Mucosa of gallbladder (tissue), 1 donor: ENCODE results near the gene CAPN10. TPM values are rescaled to one million over a fixed set of nuclear protein-coding genes. Genes with fewer than 3 reads are reported as not detected.
"Not testable (repeated sequence)": the region's sequence is repeated elsewhere in the genome, so short reads cannot be mapped to it uniquely, and the experiment has no call there.

Source experiments
- DNase-seq: peaks from one replicate; pipeline ENCODE4 v3.0.0-alpha.2; 2020; ENCODE audit warnings: low spot score
- total RNA-seq: library from RNA; stranded (reverse); gene quantifications from one replicate; pipeline ENCODE4 v1.2.1, GENCODE V29; 2021
- donor health status: DM: no; HTN: no; CAD: no.

CAPN10 gene
- total RNA-seq, 1 donor from 2014 or later, result 56.1 TPM

DNA sequence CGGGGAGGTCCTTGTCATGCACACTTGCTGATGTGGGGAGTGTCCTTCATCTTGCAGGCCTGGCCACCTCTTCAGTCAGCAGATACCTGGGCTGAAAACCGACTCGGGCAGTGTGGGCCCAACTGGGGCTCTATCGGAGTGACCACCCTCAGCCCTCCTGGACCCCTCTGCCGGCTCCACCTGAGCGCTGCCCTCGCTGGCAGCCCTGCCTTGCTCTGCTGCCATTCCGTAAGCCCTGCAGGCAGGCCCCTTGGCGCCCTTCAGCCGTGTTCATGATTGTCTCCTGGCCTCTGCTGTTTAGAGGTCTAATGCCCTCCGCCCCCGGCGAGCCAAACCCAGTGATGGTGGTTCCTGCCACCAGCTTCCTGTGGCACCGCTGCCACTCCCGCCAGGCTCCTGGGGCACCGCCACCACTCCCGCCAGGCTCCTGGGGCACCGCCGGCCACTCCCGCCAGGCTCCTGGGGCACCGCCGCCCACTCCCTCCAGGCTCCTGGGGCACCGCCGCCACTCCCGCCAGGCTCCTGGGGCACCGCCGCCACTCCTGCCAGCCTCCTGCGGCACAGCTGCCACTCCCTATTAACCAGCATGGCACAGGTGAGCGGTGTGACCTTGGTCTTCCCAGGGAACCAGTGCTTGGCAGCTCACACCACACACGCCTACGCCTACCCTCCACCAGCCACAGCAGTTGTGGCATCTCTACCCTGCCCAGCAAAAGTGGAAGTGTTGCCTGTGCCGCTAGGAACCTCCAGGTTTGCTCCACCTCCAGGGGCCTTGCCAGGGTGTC is 15.9 kb downstream of the CAPN10 start:
- DNase-seq, result no peak

DNA sequence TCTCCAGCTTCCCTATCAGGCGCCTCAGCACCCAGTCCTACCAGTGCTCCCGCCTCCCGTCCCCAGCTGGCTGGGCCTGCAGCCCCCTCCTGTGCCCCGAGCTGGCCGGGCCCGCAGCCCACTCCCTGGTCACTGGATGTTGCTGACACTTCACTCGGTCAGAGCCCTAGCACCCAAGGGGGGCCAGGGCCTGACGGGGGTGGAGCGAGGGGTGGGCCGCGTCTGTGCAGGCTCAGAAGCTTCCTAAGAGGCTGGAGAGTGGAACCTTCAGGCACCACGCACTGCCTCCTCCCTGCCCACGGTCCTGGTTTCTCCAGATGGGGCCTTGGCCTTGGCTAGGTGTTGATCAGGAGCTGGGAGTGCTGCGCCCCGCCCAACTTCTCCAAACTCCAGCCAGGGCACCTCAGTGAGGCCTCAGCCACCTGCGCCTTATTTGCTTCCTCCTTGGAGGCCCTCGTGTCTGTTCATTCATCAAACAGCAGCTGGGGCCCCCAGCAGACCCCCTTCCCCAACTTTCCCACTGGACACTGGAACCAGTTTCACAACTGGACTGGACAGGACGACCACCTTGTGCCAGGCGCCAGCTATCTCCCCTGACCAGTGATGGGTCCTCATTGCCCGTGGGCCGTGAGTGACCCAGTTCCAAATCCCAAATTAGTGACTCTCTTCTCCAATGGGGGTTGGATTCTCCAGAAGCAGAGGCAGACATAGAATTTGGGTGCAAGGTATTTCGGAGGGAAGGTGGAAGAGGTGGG is 16.7 kb downstream of the CAPN10 start:
- DNase-seq, result no peak

DNA sequence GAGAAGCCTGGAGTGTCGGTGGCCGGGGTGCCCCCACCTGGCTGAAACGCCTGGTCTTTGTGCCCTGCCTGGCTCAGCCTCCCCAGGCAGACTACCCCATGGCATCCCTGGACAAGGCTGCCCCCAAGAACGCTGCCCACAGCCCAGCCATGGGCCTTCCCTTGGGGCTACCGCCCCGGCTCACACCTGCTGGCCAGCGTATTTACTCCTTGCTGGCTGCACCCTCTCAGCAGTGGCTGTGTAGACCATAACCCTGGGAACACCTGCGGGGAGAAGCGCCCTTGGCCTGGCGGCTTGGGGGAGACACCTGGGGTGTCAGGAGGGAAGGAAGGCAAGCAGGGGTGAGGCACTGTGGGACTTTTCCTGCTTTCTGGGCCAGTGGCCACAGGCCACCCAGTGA is 17.3 kb downstream of the CAPN10 start:
- DNase-seq, result no peak

DNA sequence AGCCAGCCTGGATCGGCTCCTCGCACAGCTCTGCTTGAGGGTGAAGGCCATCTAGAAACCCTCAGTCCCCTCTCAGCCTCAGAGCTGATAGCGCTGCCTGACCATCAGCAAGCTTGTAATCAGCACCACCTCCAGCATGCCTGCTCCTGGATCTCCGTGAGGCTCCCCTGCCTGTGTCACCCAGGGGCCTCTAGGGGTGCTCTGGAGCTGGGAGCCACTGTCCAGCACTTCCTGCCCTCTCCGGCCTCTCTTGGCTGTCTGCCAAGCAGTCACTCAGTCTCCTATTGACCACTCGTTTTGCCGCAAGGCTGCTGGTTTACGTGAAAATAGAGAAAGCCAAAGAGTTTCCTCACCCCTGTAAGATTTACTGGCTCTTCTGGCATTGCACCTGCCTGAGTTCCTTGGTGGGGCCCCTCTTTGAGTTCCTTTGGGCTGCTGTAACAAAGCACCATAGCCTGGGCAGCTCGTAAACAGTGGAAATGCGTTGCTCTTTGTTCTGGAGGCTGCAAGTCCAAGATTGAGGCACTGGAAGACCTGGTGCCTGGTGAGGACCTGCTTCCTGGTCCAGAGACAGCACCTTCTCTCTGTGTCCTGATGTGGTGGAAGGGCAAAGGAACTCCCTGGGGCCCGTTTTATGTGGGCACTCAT is 17.9 kb downstream of the CAPN10 start:
- DNase-seq, result peak; percentile 85

DNA sequence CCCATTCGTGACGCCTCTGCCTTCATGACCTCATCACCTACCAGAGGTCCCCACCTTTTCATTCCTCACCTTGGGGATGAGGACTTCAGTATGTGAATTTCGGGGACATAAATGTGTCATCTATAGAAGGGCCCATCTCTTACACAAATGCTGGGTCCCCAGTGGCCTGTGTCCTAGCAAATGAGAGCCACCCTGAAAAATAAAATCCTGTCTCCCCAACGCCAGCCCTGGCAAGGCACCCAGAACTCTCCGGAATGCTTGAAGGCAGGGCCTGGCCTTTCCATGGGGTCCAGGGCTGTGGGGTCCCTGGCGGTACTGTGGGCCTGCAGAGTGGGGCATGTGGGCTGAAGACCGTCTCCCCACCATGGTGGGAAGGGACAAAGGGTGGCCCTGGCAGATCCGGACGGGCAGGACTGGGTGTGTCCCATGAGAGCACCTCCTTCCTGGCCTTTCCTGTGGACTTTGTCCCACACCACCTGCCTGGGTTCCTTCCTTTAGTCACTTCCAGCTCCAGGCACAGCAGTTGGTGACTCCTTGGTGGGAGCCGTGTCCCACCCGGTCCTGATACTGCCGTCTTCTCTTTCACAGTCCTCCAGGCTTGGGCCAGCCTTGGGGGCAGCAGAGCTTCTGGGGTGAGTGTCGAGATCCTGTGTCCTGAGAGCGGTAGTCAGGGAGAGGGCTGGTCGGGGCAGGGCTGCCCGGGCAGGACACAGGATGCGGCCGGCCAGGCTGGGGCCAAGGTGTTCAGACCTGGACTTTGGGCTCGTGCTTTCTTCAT is 18.6 kb downstream of the CAPN10 start:
- DNase-seq, result peak; percentile 74

DNA sequence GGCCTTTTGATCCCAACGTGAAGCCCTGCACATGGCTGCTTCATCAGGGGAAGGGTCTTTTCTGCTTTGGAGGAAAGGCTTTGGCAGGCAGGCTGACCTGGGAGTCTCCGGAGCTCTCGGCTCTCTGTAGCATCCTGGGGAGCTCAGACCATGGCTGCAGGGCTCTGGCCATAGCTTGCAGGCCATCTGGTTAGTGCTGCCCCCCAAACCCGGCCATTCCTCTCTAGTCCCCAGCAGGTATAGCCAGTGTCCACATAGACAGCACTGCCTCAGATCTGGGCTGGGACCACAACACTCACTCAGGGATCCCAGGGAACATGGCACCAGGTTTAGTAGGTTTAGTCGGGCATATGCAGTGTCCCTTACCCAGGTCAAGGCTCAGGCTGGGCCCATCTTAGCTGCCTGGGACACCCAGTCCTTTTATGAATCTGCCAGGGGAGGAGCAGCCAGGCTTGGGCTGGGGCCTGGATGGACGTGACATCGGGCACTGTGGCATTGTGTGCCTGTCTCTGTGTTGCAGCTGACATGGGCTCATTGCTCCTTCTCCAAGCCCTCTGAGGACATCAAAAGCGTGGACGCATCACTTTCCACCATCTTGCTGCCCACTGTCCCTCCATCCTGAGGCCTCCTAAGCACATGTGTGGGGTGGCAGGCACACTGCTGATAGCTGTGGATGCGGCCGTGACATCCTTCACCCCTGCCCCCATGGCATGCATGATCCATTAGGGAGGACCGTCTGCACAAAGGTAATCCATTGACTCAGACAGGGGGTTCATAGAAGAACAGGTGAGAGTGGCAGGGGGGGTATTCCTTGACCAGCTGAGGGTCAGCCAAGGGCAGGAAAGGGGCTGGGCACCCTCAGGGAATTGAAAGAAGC is 19.6 kb downstream of the CAPN10 start:
- no peak for DNase-seq

GRCh38 chr2:240611601-240612210 is 25.2 kb downstream of the CAPN10 start:
- DNase-seq, result no peak

- DNase-seq, result no peak
Observed at GRCh38 chr2:240613781-240614180, 27.2 kb downstream of the CAPN10 start.

DNA sequence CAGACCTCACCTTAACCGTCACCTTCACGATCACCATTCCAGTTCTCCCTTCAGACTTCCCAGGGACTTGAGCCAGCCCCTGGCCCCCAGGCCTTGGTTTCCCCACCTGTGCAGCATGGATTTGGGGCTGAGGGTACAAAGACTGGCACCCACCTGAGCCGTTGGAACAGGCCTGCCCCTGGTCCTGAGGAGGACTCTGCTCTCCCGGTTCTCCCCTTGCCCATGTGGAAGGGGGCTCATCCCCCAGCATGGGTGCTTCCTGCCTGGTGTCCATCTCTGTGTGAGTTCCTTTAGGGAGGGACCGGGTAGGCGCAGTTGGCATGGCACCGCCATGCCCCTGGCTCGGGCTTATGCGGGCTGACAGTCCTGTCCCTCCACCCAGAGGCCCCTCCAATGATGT is 27.9 kb downstream of the CAPN10 start:
- DNase-seq, result no peak

DNA sequence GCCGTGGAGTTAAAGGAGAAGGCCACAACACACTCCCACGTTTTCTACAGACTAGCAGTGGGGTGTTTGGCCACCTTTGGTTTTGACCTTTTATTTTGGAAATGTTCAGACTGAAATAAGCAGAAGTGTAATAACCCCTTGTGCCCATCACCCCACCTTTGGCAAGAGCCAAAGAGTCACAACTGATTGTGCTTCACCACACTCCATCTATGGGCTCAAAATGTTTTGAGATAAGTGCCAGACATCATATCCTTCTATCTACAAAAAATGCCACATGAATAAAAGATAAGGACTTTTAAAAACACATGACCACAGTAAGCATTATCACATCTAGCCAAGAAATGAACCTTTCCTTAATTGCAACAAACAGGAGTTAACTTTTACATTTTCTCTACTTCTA is 28.9 kb downstream of the CAPN10 start:
- no peak for DNase-seq

- no peak for DNase-seq
Observed at GRCh38 chr2:240615820-240616547, 29.4 kb downstream of the CAPN10 start.

GRCh38 chr2:240616860-240617666 is 30.5 kb downstream of the CAPN10 start:
- DNase-seq, result not testable (repeated sequence)

DNA sequence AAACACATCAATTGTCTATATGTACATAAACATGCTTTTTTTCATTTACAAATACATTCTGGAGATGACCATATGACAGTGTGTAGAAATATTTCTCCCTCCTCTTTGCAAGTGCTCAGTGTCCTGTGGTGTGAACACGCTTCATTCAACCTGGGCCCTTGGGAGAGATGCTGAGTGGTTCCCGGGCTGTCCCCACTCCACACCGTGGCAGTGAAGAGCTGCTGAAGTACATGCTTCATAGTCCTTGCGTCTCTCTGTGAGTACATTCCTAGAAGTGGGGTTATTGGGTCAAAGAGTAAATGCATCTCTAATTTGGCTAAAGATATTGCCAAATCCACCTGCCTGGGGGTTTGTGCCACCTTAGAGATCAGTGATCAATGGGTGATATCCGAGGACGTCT is 32.2 kb downstream of the CAPN10 start:
- no peak for DNase-seq

DNA sequence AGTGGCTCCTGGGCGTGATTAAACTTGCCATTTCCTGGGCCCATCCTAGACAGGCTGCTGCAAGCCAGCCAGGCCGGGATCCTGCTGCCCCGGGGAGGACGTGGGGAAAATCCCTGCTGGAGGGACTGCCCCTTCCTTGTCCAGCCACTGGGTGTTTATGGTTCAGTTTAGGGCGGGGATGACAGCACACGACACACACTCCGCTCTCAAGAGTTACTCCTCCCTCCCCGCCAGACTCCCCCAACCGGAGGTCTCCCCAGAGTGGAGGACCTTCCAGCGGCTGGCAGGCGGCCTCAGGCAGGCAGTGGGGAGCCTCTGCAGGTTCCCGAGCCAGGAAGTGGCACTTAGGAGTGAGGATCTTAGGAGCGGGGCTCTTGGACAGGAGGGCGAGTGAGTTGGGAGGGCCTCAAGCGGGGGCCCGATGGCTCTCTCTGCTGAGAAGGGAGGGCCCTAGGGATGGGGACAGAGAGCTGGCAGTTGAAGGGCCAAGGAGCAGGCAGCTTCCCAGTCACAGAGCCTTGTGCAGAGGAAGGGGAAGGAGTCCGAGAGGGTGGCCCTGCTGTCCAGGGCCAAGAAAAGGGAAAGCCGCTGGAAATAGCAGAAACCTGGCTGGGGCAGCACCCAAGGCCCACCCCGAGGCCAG is 33.1 kb downstream of the CAPN10 start:
- DNase-seq, result no peak

- DNase-seq, result no peak
Observed at GRCh38 chr2:240620149-240620731, 33.7 kb downstream of the CAPN10 start.

DNA sequence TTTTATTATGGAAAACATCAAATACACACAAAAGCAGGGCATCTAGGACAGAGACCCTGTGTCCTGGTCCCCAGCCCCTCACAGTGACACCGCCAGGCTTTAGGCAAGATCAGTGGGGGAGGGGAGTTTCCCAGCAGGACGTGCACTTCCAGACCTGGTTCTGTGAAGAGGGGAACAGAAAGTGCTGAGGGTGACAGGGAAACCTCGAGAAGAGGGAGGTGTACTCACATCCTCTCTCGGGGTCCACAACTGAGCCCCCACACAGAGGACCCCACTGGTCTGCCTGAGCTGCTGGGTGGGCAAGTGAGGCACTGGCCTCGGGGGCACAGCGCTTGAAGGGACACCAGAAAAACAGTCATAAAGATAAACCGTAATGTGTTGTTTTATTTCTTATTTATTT is 34.3 kb downstream of the CAPN10 start:
- DNase-seq, result no peak

GRCh38 chr2:240622060-240622411 is 35.5 kb downstream of the CAPN10 start:
- no peak for DNase-seq
